GM23338 (cell line): ENCODE results near the gene FAM163A. TPM values are rescaled to one million over a fixed set of nuclear protein-coding genes. Genes with fewer than 3 reads are reported as not detected.

Experiments used
- ATAC-seq: fragments of 200-7000 bp; cut with Tn5 transposase; 3 replicates; pipeline ENCODE4 v1.9.1; 2020
- DNase-seq: peaks from one replicate; pipeline ENCODE4 v3.0.0-alpha.2; 2015; ENCODE audit warnings: low spot score
- H2AFZ ChIP-seq: fragments of 200-600 bp; sonication (generic); 2 replicates; pipeline ENCODE4 v1.8.0; 2016; ENCODE audit warnings: antibody characterized with exemption, mild to moderate bottlenecking, moderate library complexity
- H3F3A ChIP-seq: fragments of 200-600 bp; sonication (generic); replicated peaks from 2 replicates; pipeline ENCODE4 v1.8.0; 2017; ENCODE audit warnings: antibody characterized with exemption, mixed run types, low read depth
- H3K27ac ChIP-seq: fragments of 200-600 bp; sonication (generic); 2 replicates; pipeline ENCODE4 v1.6.1; 2016; ENCODE audit warnings: low read depth
- H3K27me3 ChIP-seq: fragments of 200-600 bp; sonication (generic); 2 replicates; pipeline ENCODE4 v1.8.0; 2016; ENCODE audit warnings: mild to moderate bottlenecking, mixed run types, moderate library complexity; ENCODE audit not compliant: insufficient read depth
- H3K36me3 ChIP-seq: fragments of 200-600 bp; sonication (generic); 2 replicates; pipeline ENCODE4 v1.8.0; 2016; ENCODE audit warnings: mild to moderate bottlenecking; ENCODE audit not compliant: insufficient read depth
- H3K4me1 ChIP-seq: fragments of 200-600 bp; sonication (generic); 2 replicates; pipeline ENCODE4 v1.8.0; 2016; ENCODE audit warnings: mild to moderate bottlenecking, moderate library complexity; ENCODE audit not compliant: insufficient read depth
- H3K4me2 ChIP-seq: fragments of 200-600 bp; sonication (generic); 2 replicates; pipeline ENCODE4 v1.7.1; 2017; ENCODE audit warnings: mixed run types
- H3K4me3 ChIP-seq: fragments of 200-600 bp; sonication (generic); 2 replicates; pipeline ENCODE4 v1.6.1; 2016; ENCODE audit warnings: mixed run types
- H3K79me2 ChIP-seq: fragments of 200-600 bp; sonication (generic); replicated peaks from 2 replicates; pipeline ENCODE4 v1.8.0; 2017; ENCODE audit warnings: mild to moderate bottlenecking; ENCODE audit not compliant: insufficient read depth
- H3K9me2 ChIP-seq: fragments of 200-600 bp; sonication (generic); 2 replicates; pipeline ENCODE4 v1.8.0; 2017; ENCODE audit not compliant: insufficient read depth
- H4K20me1 ChIP-seq: fragments of 200-600 bp; sonication (generic); replicated peaks from 2 replicates; pipeline ENCODE4 v1.8.0; 2017; ENCODE audit warnings: mild to moderate bottlenecking; ENCODE audit not compliant: insufficient read depth
- H3K27ac Mint-ChIP-seq: 2 replicates; pipeline ENCODE4 v1.8.0; 2020; ENCODE audit warnings: inconsistent platforms, mild to moderate bottlenecking, moderate library complexity, mixed read lengths
- H3K27me3 Mint-ChIP-seq: 3 replicates; pipeline ENCODE4 v1.8.0; 2022; ENCODE audit warnings: low read depth, mild to moderate bottlenecking, moderate library complexity, mixed read lengths, inconsistent platforms; ENCODE audit not compliant: insufficient read depth, poor library complexity
- H3K36me3 Mint-ChIP-seq: 3 replicates; pipeline ENCODE4 v1.8.0; 2021; ENCODE audit warnings: low read depth, mild to moderate bottlenecking, inconsistent platforms, moderate library complexity, mixed read lengths
- H3K4me1 Mint-ChIP-seq: 3 replicates; pipeline ENCODE4 v1.8.0; 2020; ENCODE audit warnings: mild to moderate bottlenecking, inconsistent platforms, mixed read lengths
- H3K4me3 Mint-ChIP-seq: 3 replicates; pipeline ENCODE4 v1.8.0; 2021; ENCODE audit warnings: moderate library complexity, mild to moderate bottlenecking, inconsistent platforms, mixed read lengths
- H3K9me3 Mint-ChIP-seq: 3 replicates; pipeline ENCODE4 v1.8.0; 2020; ENCODE audit warnings: moderate library complexity, mild to moderate bottlenecking, inconsistent platforms, mixed read lengths
- CTCF ChIP-seq, 2 experiments: fragments of 200-600 bp in 1 of 2; sonication (generic) in 1 of 2; conservative IDR thresholded peaks; 2 replicates each; pipeline versions ENCODE4 v1.5.1 to v1.6.1; 2016 to 2017; ENCODE audit warnings: antibody characterized with exemption in 2 of 2, low read depth in 2 of 2, mild to moderate bottlenecking in 2 of 2, moderate library complexity in 1 of 2
- ETS1 ChIP-seq: IDR thresholded peaks from 2 replicates; pipeline ENCODE4 v1.6.1; 2016; ENCODE audit warnings: antibody characterized with exemption
- EZH2phosphoT487 ChIP-seq: fragments of 200-600 bp; sonication (generic); IDR thresholded peaks from one replicate; pipeline ENCODE4 v1.8.1; 2018; ENCODE audit warnings: antibody characterized with exemption; ENCODE audit not compliant: unreplicated experiment
- JUNB ChIP-seq: IDR thresholded peaks from one replicate; pipeline ENCODE4 v1.6.1; 2016; ENCODE audit warnings: antibody characterized with exemption; ENCODE audit not compliant: unreplicated experiment
- POLR2AphosphoS5 ChIP-seq: IDR thresholded peaks from 2 replicates; pipeline ENCODE4 v1.6.1; 2016; ENCODE audit warnings: antibody characterized with exemption, low read depth
- REST ChIP-seq: IDR thresholded peaks from one replicate; pipeline ENCODE4 v1.6.1; 2018; ENCODE audit warnings: antibody characterized with exemption; ENCODE audit not compliant: unreplicated experiment
- ZNF114 ChIP-seq: fragments of 250-450 bp; sonication (Bioruptor Pico); IDR thresholded peaks from 2 replicates; pipeline ENCODE4 v1.5.0; 2020; ENCODE audit warnings: mild to moderate bottlenecking, moderate library complexity
- ZNF331 ChIP-seq: fragments of 250-450 bp; sonication (Bioruptor Pico); IDR thresholded peaks from 2 replicates; pipeline ENCODE4 v1.5.0; 2020; ENCODE audit warnings: low read depth, mild to moderate bottlenecking, moderate library complexity
- ZNF462 ChIP-seq: fragments of 250-450 bp; sonication (Bioruptor Pico); IDR thresholded peaks from 2 replicates; pipeline ENCODE4 v1.5.0; 2020; ENCODE audit warnings: mild to moderate bottlenecking, moderate library complexity
- polyA plus RNA-seq: library from polyadenylated mRNA; unstranded; fragments of >200 nt; fragmentation: Nextera tagmentation; extraction: Ambion mirVana; gene quantifications from 2 replicates; pipeline ENCODE4 v1.2.1, GENCODE V29; 2016
- total RNA-seq: library from RNA; depleted of rRNA; stranded (reverse); fragments of >200 nt; shearing (Covaris generic); gene quantifications from 2 replicates; pipeline ENCODE4 v1.2.3, GENCODE V29; 2014

Gene FAM163A
- total and polyA plus RNA-seq, 2 experiments from 2014 or later, result not detected

GRCh38 chr1:179818260-179818659, 75.2 kb downstream of the FAM163A start (continued):
- no peak for TF ChIP-seq REST
- TF ChIP-seq EZH2phosphoT487, result no peak
- no peak for TF ChIP-seq ZNF114 (CRISPR knock-in tag)
- TF ChIP-seq ETS1, result no peak

GRCh38 chr1:179818743-179819173, 75.7 kb downstream of the FAM163A start:
- H3K4me3 Mint-ChIP-seq, result no peak overlapping the region
- Histone ChIP-seq H3K9me2 (no peaks in the 10 kb centered on the region), H3F3A (0 out of 2 replicates have a peak, but pooled peaks cover 4% of the 10 kb centered on the region), H3K4me1 (peaks cover 7% of the 10 kb centered on the region; the same call in 1 of the 2 replicates), H4K20me1 (no peaks in the 10 kb centered on the region), H2AFZ (no peak overlapping the region), H3K36me3 (no peaks in the 10 kb centered on the region), H3K27ac (no peak overlapping the region), H3K4me2 (no peak overlapping the region), H3K27me3 (peaks cover 14% of the 10 kb centered on the region; the same call in 1 of the 2 replicates), H3K79me2 (no peaks in the 10 kb centered on the region), H3K4me3 (no peak overlapping the region)
- ATAC-seq (no peak), DNase-seq (no peak)
- peaks cover 12% of the 10 kb centered on the region for H3K4me1 Mint-ChIP-seq
- no peaks in the 10 kb centered on the region for H3K9me3 Mint-ChIP-seq
- peaks cover 27% of the 10 kb centered on the region for H3K27me3 Mint-ChIP-seq
- no peak overlapping the region for H3K27ac Mint-ChIP-seq
- no peaks in the 10 kb centered on the region for H3K36me3 Mint-ChIP-seq
- TF ChIP-seq CTCF (conservative IDR thresholded peaks at IDR 0.05; ENCODE audit: low read depth in 2 of 2), result no peak
- no peak for TF ChIP-seq POLR2AphosphoS5
- no peak for TF ChIP-seq ZNF462 (CRISPR knock-in tag)
- TF ChIP-seq ZNF331 (CRISPR knock-in tag), result no peak
- TF ChIP-seq ETS1, result no peak
- no peak for TF ChIP-seq JUNB
